Astrocyte (in vitro differentiated cells and primary cell): ENCODE measurements around the gene CRISPLD2. TPM values are rescaled to one million over a fixed set of nuclear protein-coding genes. Genes with fewer than 3 reads are reported as not detected.

Experiments used
- DNase-seq: peaks from one replicate; pipeline ENCODE4 v3.0.0-alpha.2; 2010; ENCODE audit warnings: low read depth
- FAIRE-seq: peaks from 2 replicates; lab custom pipeline; 2011; peaks lifted over from hg19 to GRCh38; lab: Jason Lieb, UNC
- H2AFZ ChIP-seq: 2 replicates; pipeline ENCODE4 v1.6.0; 2012; ENCODE audit warnings: low read depth, low read length, inconsistent platforms
- H3K27ac ChIP-seq: 2 replicates; pipeline ENCODE4 v1.5.1; 2011; ENCODE audit warnings: low read depth, low read length, inconsistent platforms
- H3K27me3 ChIP-seq: 2 replicates; pipeline ENCODE4 v1.6.0; 2011; ENCODE audit warnings: low read length, inconsistent platforms; ENCODE audit not compliant: insufficient read depth
- H3K36me3 ChIP-seq: 2 replicates; pipeline ENCODE4 v1.5.1; 2011; ENCODE audit warnings: low read length, inconsistent platforms; ENCODE audit not compliant: insufficient read depth
- H3K4me1 ChIP-seq: 2 replicates; pipeline ENCODE4 v1.5.1; 2011; ENCODE audit warnings: low read length, inconsistent platforms; ENCODE audit not compliant: insufficient read depth
- H3K4me2 ChIP-seq: 2 replicates; pipeline ENCODE4 v1.6.0; 2012; ENCODE audit warnings: low read length, inconsistent platforms
- H3K4me3 ChIP-seq: 2 replicates; pipeline ENCODE4 v1.5.1; 2011; ENCODE audit warnings: low read depth, mild to moderate bottlenecking, low read length, inconsistent platforms; ENCODE audit not compliant: insufficient read depth
- H3K79me2 ChIP-seq: 2 replicates; pipeline ENCODE4 v1.6.0; 2012; ENCODE audit warnings: mild to moderate bottlenecking, low read length, inconsistent platforms; ENCODE audit not compliant: insufficient read depth
- H3K9ac ChIP-seq: 2 replicates; pipeline ENCODE4 v1.6.0; 2012; ENCODE audit warnings: mild to moderate bottlenecking, low read length, inconsistent platforms
- H3K9me3 ChIP-seq: 2 replicates; pipeline ENCODE4 v1.5.1; 2012; ENCODE audit warnings: low read depth, mild to moderate bottlenecking, low read length, inconsistent platforms; ENCODE audit not compliant: insufficient read depth
- H4K20me1 ChIP-seq: 2 replicates; pipeline ENCODE4 v1.6.0; 2012; ENCODE audit warnings: low read length, inconsistent platforms; ENCODE audit not compliant: insufficient read depth
- H3K27ac Mint-ChIP-seq: one replicate; pipeline ENCODE4 v1.8.0; 2021; ENCODE audit warnings: mild to moderate bottlenecking, mixed read lengths; ENCODE audit not compliant: unreplicated experiment
- H3K27me3 Mint-ChIP-seq: one replicate; pipeline ENCODE4 v1.8.0; 2021; ENCODE audit warnings: low read depth, mixed read lengths; ENCODE audit not compliant: unreplicated experiment
- H3K36me3 Mint-ChIP-seq: one replicate; pipeline ENCODE4 v1.8.0; 2021; ENCODE audit warnings: low read depth, mixed read lengths; ENCODE audit not compliant: unreplicated experiment
- H3K4me1 Mint-ChIP-seq: one replicate; pipeline ENCODE4 v1.8.0; 2021; ENCODE audit warnings: low read depth, mixed read lengths; ENCODE audit not compliant: unreplicated experiment
- H3K4me3 Mint-ChIP-seq: one replicate; pipeline ENCODE4 v1.8.0; 2021; ENCODE audit warnings: mild to moderate bottlenecking, moderate library complexity, mixed read lengths; ENCODE audit not compliant: unreplicated experiment
- H3K9me3 Mint-ChIP-seq: one replicate; pipeline ENCODE4 v1.8.0; 2021; ENCODE audit warnings: mild to moderate bottlenecking, mixed read lengths; ENCODE audit not compliant: unreplicated experiment
- EZH2 ChIP-seq: IDR thresholded peaks from 2 replicates; pipeline ENCODE4 v1.6.1; 2012; ENCODE audit warnings: mild to moderate bottlenecking, low read length, inconsistent platforms; ENCODE audit not compliant: insufficient read depth
- total RNA-seq: library from RNA; stranded (reverse); gene quantifications from 2 replicates; pipeline ENCODE4 v1.2.1, GENCODE V29; 2021
- TF ChIP-seq, protein P1 (sequence below): IDR thresholded peaks from 2 replicates; pipeline ENCODE4 v1.5.1; 2011; ENCODE audit warnings: low read depth, mild to moderate bottlenecking, inconsistent platforms, low read length, moderate library complexity; ENCODE audit not compliant: insufficient read depth

CRISPLD2 gene
- total RNA-seq, 1 donor from 2014 or later: 1.8 TPM

DNA sequence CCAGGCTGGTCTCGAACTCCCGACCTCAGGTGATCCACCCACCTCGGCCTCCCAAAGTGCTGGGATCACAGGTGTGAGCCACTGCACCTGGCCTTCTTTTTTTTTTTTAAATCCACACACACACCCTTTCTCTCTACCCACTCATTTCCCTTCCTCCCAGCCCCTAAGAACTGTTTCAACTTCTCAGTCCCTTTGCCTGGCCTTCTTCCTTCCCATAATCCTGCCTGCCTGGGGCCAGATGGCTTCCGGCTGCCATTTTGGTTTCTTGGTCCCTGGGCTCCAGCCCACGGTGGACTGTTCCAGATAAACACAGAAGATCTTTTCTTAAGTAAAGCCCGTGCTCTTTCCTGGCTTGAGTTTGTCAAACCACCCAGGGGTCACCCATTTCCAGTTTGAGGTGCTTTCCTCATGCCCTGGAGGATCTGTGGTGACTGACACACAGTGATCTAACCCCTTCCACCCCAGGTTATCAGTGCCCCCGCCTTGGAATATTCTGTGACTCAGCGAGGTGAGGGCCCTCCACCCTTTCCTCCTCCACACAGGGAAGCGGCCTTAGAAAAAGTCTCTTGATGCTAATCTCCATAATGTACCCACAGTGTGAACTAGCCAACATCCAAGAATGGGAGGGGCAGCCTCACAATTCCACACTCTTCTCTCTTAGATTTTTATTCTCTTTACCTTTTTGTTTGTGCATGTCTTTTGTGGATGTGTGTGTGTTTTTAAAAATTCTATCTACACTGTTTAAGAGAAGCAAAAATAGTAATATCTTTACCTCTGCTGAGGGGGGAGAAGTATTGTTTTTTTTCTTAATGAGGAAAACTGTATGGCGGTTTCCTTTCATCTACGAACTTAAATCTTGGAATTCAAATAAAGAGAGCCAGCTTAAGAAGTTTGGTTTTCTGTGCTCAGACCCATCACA, 60.0 kb downstream of the CRISPLD2 start:
- Histone ChIP-seq H3K27ac (no peak overlapping the region), H3K4me2 (no peak overlapping the region), H3K36me3 (no peaks in the 10 kb centered on the region), H3K9ac (no peak overlapping the region), H2AFZ (no peak overlapping the region), H3K79me2 (no peaks in the 10 kb centered on the region), H3K9me3 (no peaks in the 10 kb centered on the region), H3K27me3 (no peaks in the 10 kb centered on the region), H3K4me3 (no peak overlapping the region), H4K20me1 (no peaks in the 10 kb centered on the region), H3K4me1 (peaks cover 28% of the 10 kb centered on the region)
- FAIRE-seq (no peak), DNase-seq (no peak)
- TF ChIP-seq, protein P1, sequence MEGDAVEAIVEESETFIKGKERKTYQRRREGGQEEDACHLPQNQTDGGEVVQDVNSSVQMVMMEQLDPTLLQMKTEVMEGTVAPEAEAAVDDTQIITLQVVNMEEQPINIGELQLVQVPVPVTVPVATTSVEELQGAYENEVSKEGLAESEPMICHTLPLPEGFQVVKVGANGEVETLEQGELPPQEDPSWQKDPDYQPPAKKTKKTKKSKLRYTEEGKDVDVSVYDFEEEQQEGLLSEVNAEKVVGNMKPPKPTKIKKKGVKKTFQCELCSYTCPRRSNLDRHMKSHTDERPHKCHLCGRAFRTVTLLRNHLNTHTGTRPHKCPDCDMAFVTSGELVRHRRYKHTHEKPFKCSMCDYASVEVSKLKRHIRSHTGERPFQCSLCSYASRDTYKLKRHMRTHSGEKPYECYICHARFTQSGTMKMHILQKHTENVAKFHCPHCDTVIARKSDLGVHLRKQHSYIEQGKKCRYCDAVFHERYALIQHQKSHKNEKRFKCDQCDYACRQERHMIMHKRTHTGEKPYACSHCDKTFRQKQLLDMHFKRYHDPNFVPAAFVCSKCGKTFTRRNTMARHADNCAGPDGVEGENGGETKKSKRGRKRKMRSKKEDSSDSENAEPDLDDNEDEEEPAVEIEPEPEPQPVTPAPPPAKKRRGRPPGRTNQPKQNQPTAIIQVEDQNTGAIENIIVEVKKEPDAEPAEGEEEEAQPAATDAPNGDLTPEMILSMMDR: no peak
- no peak for TF ChIP-seq EZH2
- Mint-ChIP-seq H3K27me3 (no peaks in the 10 kb centered on the region), H3K27ac (no peak overlapping the region), H3K4me1 (peaks cover 23% of the 10 kb centered on the region), H3K36me3 (no peaks in the 10 kb centered on the region), H3K9me3 (no peaks in the 10 kb centered on the region), H3K4me3 (no peak overlapping the region)

DNA sequence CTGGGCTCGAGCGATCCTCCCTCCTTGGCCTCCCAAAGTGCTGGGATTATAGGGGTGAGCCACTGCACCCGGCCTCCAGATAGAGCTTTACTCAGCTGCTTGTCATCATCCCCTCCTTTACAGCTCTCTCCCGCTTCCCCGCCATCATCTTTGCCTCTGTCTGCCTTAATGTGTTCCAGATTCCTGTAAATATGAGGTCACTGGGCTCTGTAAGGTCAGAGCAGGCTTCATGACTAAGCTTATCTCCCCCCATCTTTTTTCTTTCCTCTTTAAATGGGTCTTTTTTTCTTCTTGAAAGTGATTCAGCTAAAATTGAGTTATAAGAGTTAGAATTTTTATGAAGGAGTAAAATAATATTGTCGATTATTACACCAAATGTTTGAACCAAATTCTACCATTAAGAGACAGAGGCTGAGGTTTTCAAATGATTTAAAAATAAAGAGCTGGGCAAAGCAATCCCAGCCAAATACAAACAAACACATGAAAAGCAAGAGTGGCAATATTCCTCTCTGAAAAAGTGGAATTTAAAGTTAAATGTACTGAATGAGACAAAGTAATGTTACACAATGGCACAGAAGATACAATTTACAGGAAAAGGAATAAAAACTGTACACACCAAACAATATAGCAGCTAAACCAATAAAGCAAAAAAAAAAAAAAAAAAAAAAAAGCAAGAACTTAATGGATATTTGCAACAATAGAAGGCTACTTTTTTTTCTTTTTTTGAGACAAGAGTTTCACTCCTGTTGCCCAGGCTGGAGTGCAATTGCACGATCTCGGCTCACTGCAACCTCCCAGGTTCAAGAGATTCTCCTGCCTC, 62.1 kb downstream of the CRISPLD2 start:
- FAIRE-seq: no peak
- no peak for TF ChIP-seq EZH2
- TF ChIP-seq, protein P1: no peak
- Mint-ChIP-seq H3K9me3 (no peaks in the 10 kb centered on the region), H3K36me3 (no peaks in the 10 kb centered on the region), H3K27me3 (peaks cover 4% of the 10 kb centered on the region), H3K27ac (peak overlapping the region; percentile 91), H3K4me3 (no peak overlapping the region), H3K4me1 (peaks cover 23% of the 10 kb centered on the region)
- H3K9ac ChIP-seq: peak overlapping the region; percentile 24
- DNase-seq: peak; percentile 91
- H3K4me2 ChIP-seq: peak overlapping the region; percentile 17
- no peaks in the 10 kb centered on the region for H3K79me2 ChIP-seq
- H3K9me3 ChIP-seq: no peaks in the 10 kb centered on the region
- H3K4me3 ChIP-seq: no peak overlapping the region
- H4K20me1 ChIP-seq: no peaks in the 10 kb centered on the region
- H2AFZ ChIP-seq: no peak overlapping the region
- peaks cover 34% of the 10 kb centered on the region for H3K4me1 ChIP-seq
- peak overlapping the region; percentile 71 for H3K27ac ChIP-seq
- no peaks in the 10 kb centered on the region for H3K36me3 ChIP-seq
- no peaks in the 10 kb centered on the region for H3K27me3 ChIP-seq
